OCI-LY3 (cell line): ENCODE measurements around the gene ATP2B1.
A peak's percentile ranks its signal among the peaks of the same experiment; 100 is the strongest.

Experiments
- H2AFZ ChIP-seq: fragments of 200-600, 300-600 bp; shearing (Covaris generic); 2 replicates; pipeline ENCODE4 v1.6.0; 2014; ENCODE audit warnings: antibody characterized with exemption, low read depth, low read length
- H3K27ac ChIP-seq: fragments of 200-600, 300-600 bp; sonication (generic); 2 replicates; pipeline ENCODE4 v1.5.1; 2014; ENCODE audit warnings: mild to moderate bottlenecking, low read length, moderate library complexity, mixed read lengths
- H3K27me3 ChIP-seq: fragments of 200-600, 300-600 bp; sonication (generic); 2 replicates; pipeline ENCODE4 v1.6.1; 2014; ENCODE audit warnings: low read depth, low read length, mixed read lengths
- H3K36me3 ChIP-seq: fragments of 200-600, 300-600 bp; sonication (generic); replicated peaks from 2 replicates; pipeline ENCODE3; 2014; ENCODE audit warnings: low read depth, low read length, mixed read lengths
- H3K4me1 ChIP-seq: fragments of 300-600, 200-600 bp; sonication (generic); 2 replicates; pipeline ENCODE4 v1.6.1; 2014; ENCODE audit warnings: low read length, mixed read lengths
- H3K4me2 ChIP-seq: fragments of 200-600, 300-600 bp; sonication (generic); 2 replicates; pipeline ENCODE4 v1.6.1; 2014; ENCODE audit warnings: low read length, mixed read lengths
- H3K4me3 ChIP-seq: fragments of 300-600, 200-600 bp; sonication (generic); 2 replicates; pipeline ENCODE4 v1.5.1; 2014; ENCODE audit warnings: antibody characterized with exemption, mild to moderate bottlenecking, low read length, moderate library complexity
- H3K79me2 ChIP-seq: fragments of 300-600, 200-600 bp; shearing (Covaris generic); 2 replicates; pipeline ENCODE4 v1.6.1; 2014; ENCODE audit warnings: mild to moderate bottlenecking, low read length, mixed read lengths
- H3K9ac ChIP-seq: fragments of 300-600, 200-600 bp; shearing (Covaris generic); 2 replicates; pipeline ENCODE4 v1.6.0; 2014; ENCODE audit warnings: mild to moderate bottlenecking, low read length, moderate library complexity
- H3K9me3 ChIP-seq: fragments of 200-600, 300-600 bp; shearing (Covaris generic); 2 replicates; pipeline ENCODE4 v1.6.1; 2014; ENCODE audit warnings: low read length, mixed read lengths; ENCODE audit not compliant: insufficient read depth
- H4K20me1 ChIP-seq: fragments of 200-600, 300-600 bp; sonication (generic); 2 replicates; pipeline ENCODE4 v1.6.1; 2016; ENCODE audit warnings: low read length, mixed read lengths; ENCODE audit not compliant: insufficient read depth
- CTCF ChIP-seq: fragments of 200-600, 300-600 bp; sonication (generic); IDR thresholded peaks from 2 replicates; pipeline ENCODE4 v1.5.1; 2014; ENCODE audit warnings: antibody characterized with exemption, low read length, low read depth
- EZH2phosphoT487 ChIP-seq: fragments of 200-600 bp; shearing (Covaris generic); IDR thresholded peaks from 2 replicates; pipeline ENCODE4 v1.6.1; 2018; ENCODE audit warnings: antibody characterized with exemption, mixed run types, low read depth

The ATP2B1 gene

GRCh38 chr12:89672589-89672979 lies 36.1 kb downstream of the ATP2B1 start:
- TF ChIP-seq CTCF (no peak), EZH2phosphoT487 (no peak)
- H3K4me1 ChIP-seq = peaks cover 36% of the 10 kb centered on the region
- H3K4me3 ChIP-seq = peak overlapping the region; percentile 66
- H4K20me1 ChIP-seq = peaks cover 87% of the 10 kb centered on the region
- H3K27me3 ChIP-seq = no peaks in the 10 kb centered on the region
- no peak overlapping the region for H2AFZ ChIP-seq
- H3K9me3 ChIP-seq = no peaks in the 10 kb centered on the region
- H3K9ac ChIP-seq = peak overlapping the region; percentile 25; the same call in 1 of the 2 replicates
- H3K4me2 ChIP-seq = peak overlapping the region; percentile 69
- H3K79me2 ChIP-seq = peaks cover 100% of the 10 kb centered on the region
- H3K36me3 ChIP-seq = peaks cover 4% of the 10 kb centered on the region
- H3K27ac ChIP-seq = no peak overlapping the region

- TF ChIP-seq EZH2phosphoT487 = no peak
- H3K27ac ChIP-seq = peak overlapping the region; percentile 40
- H3K4me1 ChIP-seq = peaks cover 28% of the 10 kb centered on the region
- no peaks in the 10 kb centered on the region for H3K9me3 ChIP-seq
- H3K4me3 ChIP-seq = peak overlapping the region; percentile 66
- H3K36me3 ChIP-seq = peaks cover 4% of the 10 kb centered on the region
- peaks cover 86% of the 10 kb centered on the region for H4K20me1 ChIP-seq
- H3K4me2 ChIP-seq = peak overlapping the region; percentile 69
- peak overlapping the region; percentile 25; the same call in 1 of the 2 replicates for H3K9ac ChIP-seq
- no peaks in the 10 kb centered on the region for H3K27me3 ChIP-seq
- H2AFZ ChIP-seq = no peak overlapping the region
- H3K79me2 ChIP-seq = peaks cover 100% of the 10 kb centered on the region
Measured at GRCh38 chr12:89671469-89671868, 37.2 kb downstream of the ATP2B1 start.

GRCh38 chr12:89669197-89669596 lies 39.4 kb downstream of the ATP2B1 start:
- H3K79me2 ChIP-seq = peaks cover 96% of the 10 kb centered on the region
- peaks cover 27% of the 10 kb centered on the region for H3K4me1 ChIP-seq
- no peaks in the 10 kb centered on the region for H3K27me3 ChIP-seq
- no peak overlapping the region for H2AFZ ChIP-seq
- no peak overlapping the region for H3K27ac ChIP-seq
- H3K4me2 ChIP-seq = no peak overlapping the region
- H3K9ac ChIP-seq = no peak overlapping the region
- H4K20me1 ChIP-seq = peaks cover 74% of the 10 kb centered on the region
- H3K9me3 ChIP-seq = no peaks in the 10 kb centered on the region
- no peak overlapping the region for H3K4me3 ChIP-seq
- peaks cover 4% of the 10 kb centered on the region for H3K36me3 ChIP-seq
- TF ChIP-seq EZH2phosphoT487 = no peak
- TF ChIP-seq CTCF = no peak

- Histone ChIP-seq H3K79me2 (peaks cover 96% of the 10 kb centered on the region), H3K9ac (no peak overlapping the region), H3K4me2 (no peak overlapping the region), H3K9me3 (no peaks in the 10 kb centered on the region), H4K20me1 (peaks cover 54% of the 10 kb centered on the region), H3K27me3 (no peaks in the 10 kb centered on the region), H3K27ac (no peak overlapping the region), H3K36me3 (peaks cover 8% of the 10 kb centered on the region), H3K4me1 (peaks cover 31% of the 10 kb centered on the region), H3K4me3 (no peak overlapping the region), H2AFZ (no peak overlapping the region)
- TF ChIP-seq EZH2phosphoT487 (no peak), CTCF (no peak)
Measured at GRCh38 chr12:89665556-89665955, 43.1 kb downstream of the ATP2B1 start.

- Histone ChIP-seq H3K4me2 (peak overlapping the region; percentile 65; the same call in 1 of the 2 replicates), H3K79me2 (peaks cover 93% of the 10 kb centered on the region), H3K27ac (no peak overlapping the region)
Measured at GRCh38 chr12:89664441-89664840, 44.2 kb downstream of the ATP2B1 start.

More at GRCh38 chr12:89664441-89664840, 44.2 kb downstream of the ATP2B1 start:
- Histone ChIP-seq H3K36me3 (peaks cover 8% of the 10 kb centered on the region), H3K9ac (no peak overlapping the region), H3K9me3 (no peaks in the 10 kb centered on the region), H4K20me1 (peaks cover 54% of the 10 kb centered on the region), H3K27me3 (no peaks in the 10 kb centered on the region), H3K4me1 (peaks cover 31% of the 10 kb centered on the region), H3K4me3 (no peak overlapping the region), H2AFZ (no peak overlapping the region)
- TF ChIP-seq EZH2phosphoT487 (no peak), CTCF (no peak)
